ENCODE results near the gene IFTAP.

DNA sequence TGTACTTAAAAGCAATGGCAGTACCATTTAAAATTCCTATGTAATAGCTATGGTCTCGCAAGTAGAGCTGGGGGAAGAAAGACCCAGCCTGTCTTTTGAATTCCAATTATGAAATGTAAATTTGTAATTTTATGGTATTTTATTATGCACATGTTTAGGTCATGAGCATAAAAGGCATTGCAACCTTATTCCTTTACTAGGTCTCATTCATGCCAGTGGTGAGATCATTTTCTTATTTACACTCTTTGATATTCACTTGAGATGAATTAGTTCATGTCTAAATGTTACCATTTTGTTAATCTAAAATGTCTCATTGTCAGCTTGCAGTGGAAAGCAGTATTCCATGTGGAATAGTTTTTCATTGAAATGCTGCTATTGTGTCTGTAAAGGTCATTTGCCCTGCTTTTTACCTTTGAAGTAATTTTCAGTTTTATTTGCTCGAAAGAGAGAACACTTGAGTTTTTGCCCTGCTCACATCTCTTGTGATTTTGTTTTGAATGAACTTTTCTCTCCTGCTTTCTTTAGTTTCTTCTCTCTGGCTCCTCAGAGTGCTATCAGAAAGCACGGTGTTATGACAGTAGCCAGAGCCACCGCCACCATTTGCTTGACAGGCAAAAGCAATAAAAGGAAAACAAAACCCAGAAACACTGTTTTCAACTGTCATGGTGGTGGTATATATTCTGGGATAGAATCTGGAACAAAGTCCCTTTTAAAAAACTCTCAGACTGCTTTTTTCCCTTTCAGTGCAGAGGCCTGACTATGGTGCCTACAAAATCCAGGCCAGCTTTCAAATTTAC, 41.0 kb downstream of the IFTAP start:
- TF ChIP-seq, protein P1, sequence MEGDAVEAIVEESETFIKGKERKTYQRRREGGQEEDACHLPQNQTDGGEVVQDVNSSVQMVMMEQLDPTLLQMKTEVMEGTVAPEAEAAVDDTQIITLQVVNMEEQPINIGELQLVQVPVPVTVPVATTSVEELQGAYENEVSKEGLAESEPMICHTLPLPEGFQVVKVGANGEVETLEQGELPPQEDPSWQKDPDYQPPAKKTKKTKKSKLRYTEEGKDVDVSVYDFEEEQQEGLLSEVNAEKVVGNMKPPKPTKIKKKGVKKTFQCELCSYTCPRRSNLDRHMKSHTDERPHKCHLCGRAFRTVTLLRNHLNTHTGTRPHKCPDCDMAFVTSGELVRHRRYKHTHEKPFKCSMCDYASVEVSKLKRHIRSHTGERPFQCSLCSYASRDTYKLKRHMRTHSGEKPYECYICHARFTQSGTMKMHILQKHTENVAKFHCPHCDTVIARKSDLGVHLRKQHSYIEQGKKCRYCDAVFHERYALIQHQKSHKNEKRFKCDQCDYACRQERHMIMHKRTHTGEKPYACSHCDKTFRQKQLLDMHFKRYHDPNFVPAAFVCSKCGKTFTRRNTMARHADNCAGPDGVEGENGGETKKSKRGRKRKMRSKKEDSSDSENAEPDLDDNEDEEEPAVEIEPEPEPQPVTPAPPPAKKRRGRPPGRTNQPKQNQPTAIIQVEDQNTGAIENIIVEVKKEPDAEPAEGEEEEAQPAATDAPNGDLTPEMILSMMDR (IDR thresholded peaks at IDR 0.05; ENCODE audit: low read depth, low read length), result no peak
- TF ChIP-seq EZH2phosphoT487 (IDR thresholded peaks at IDR 0.05; ENCODE audit: low read depth), result no peak

Data from OCI-LY3 (cell line).